Measurements from ENCODE around the gene SLX9. TPM values are rescaled to one million over a fixed set of nuclear protein-coding genes. Genes with fewer than 3 reads are reported as not detected.

SLX9 gene
- total and polyA plus RNA-seq, 9 donors: 5.6 to 24.1 (median 16.6) TPM

DNA sequence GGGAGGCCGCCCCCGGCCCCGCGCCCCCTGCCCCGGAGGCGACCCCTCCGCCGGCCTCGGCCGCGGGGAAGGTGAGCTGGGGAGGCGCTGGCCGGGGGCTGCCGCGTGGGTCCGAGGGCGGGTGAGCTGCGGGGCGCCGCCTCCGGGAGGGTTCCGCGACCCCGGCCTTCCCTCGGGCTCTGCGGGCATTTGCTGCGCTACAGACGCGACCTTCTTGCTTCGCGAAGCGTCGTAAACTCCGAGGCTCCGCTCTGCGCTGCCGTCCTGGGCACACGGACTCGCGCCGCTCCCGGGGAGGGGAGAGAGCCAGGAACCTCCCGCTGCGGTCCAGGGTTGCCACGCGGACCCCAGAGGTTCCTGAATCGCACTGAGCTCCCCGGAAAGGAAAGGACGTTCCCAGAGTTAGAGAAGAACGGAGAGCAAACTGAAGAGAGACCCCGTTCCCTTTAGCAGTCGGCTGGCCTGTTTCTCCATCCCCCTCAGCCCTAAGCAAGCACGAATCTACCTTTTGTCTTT is 345 bp downstream of the SLX9 start:
- intact Hi-C loops (cut with DNase I): loop anchor here in 2 of 4 donors (5.0 to 10.0 kb wide), 3 partner anchors 68 to 505 kb away; partner anchors contain the start of gene PTTG1IP (in 1 of the 2)
- WGBS, 3 donors: 1% methylated on average over 26 to 53 of the region's 53 CpGs
- DNase-seq: no peak
- peak overlapping the region in 1 of 2 donors; percentile 6 for H3K27ac ChIP-seq
- H3K27me3 ChIP-seq: no peaks in the 10 kb centered on the region
- no peaks in the 10 kb centered on the region for H3K36me3 ChIP-seq
- H3K4me3 ChIP-seq: peak overlapping the region; percentile 82
- no peaks in the 10 kb centered on the region for H3K9me3 ChIP-seq
- peaks cover 7% of the 10 kb centered on the region for H3K4me1 ChIP-seq (ENCODE audit: insufficient read depth)
- TF ChIP-seq CTCF (IDR thresholded peaks at IDR 0.05) (no peak), EP300 (IDR thresholded peaks at IDR 0.05) (no peak), POLR2A (IDR thresholded peaks at IDR 0.05) (no peak)

DNA sequence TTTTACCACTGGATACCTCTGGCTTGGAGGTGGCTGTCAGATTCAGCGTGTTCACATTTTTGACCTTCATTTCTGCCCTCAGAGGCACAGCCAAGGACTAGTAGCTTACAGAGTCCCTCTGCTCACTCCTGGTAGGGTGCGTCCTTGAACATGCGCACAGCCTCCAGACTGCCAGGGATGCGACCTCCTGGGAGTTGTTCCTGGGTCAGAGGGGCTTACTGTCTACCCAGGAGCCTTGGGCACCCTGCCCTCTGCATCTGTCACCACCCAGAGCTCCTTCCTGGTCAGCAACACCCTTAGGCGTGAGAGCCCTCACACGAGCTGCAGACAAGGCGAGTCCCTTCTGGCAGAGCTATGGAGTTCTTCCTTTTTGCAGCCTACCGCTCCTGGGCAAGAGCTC is 1.7 kb downstream of the SLX9 start:
- Histone ChIP-seq H3K27me3 (no peaks in the 10 kb centered on the region), H3K4me3 (no peak overlapping the region), H3K27ac (no peak overlapping the region), H3K4me1 (ENCODE audit: insufficient read depth) (peaks cover 7% of the 10 kb centered on the region), H3K36me3 (no peaks in the 10 kb centered on the region), H3K9me3 (no peaks in the 10 kb centered on the region)
- WGBS, 3 donors: 81 to 89% (median 82%) methylated on average over 8 of the region's 8 CpGs
- peak in 1 of 5 donors; percentile 28 for DNase-seq
- intact Hi-C loops (cut with DNase I): loop anchor here in 2 of 4 donors (5.0 to 10.0 kb wide), 3 partner anchors 69 to 503 kb away; partner anchors contain the start of gene PTTG1IP (in 1 of the 2)
- TF ChIP-seq CTCF (IDR thresholded peaks at IDR 0.05) (no peak), EP300 (IDR thresholded peaks at IDR 0.05) (no peak), POLR2A (IDR thresholded peaks at IDR 0.05) (no peak)

- Histone ChIP-seq H3K27me3 (no peaks in the 10 kb centered on the region), H3K27ac (no peak overlapping the region), H3K4me1 (ENCODE audit: insufficient read depth) (peaks cover 7% of the 10 kb centered on the region), H3K9me3 (no peaks in the 10 kb centered on the region), H3K4me3 (no peak overlapping the region), H3K36me3 (no peaks in the 10 kb centered on the region)
- DNase-seq: no peak
- 85 to 91% (median 88%) methylated on average over 2 of the region's 2 CpGs for WGBS, 3 donors
- no peak for TF ChIP-seq POLR2A (IDR thresholded peaks at IDR 0.05)
- TF ChIP-seq CTCF (IDR thresholded peaks at IDR 0.05): no peak
- TF ChIP-seq EP300 (IDR thresholded peaks at IDR 0.05): no peak
- intact Hi-C loops (cut with DNase I): loop anchor here in 2 of 4 donors (5.0 to 10.0 kb wide), 3 partner anchors 70 to 502 kb away; partner anchors contain the start of gene PTTG1IP (in 1 of the 2)
These were observed 2.7 kb downstream of the SLX9 start for GRCh38 chr21:44942566-44942965.

DNA sequence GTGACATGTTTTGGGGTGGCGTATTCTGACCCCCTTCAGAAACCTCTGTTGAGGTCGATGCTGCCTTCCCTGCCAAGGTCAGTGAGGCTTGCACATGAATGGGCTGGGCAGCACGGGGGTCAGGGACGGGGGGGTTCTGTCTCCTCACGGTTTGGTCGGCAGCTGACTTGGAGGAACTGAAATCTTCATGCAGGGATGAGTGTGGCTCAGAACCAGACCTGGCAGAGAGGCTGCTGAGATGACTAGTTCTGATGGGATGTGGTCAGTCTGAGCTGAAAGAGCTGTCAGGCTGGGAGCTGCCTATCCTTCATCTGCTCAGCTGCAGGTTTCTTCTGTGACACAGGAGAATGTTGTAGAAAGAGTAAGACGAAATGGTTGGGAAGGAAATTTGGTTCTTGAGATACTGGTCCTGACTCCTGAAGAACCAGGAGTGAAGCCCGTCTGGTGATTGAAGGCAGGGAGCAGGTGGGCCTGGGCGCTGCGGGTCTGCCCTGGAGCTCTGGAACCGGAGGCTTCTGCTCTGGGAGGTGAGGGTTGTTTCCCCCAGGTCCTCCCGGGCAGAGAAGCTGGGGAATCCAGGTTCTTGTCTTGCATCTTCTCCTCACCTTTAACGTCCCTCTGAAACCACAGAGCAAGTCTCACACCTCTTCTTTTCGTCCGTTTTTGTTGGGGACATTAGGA is 3.3 kb downstream of the SLX9 start:
- Histone ChIP-seq H3K4me1 (ENCODE audit: insufficient read depth) (peaks cover 7% of the 10 kb centered on the region), H3K27ac (no peak overlapping the region), H3K9me3 (no peaks in the 10 kb centered on the region), H3K4me3 (no peak overlapping the region), H3K27me3 (no peaks in the 10 kb centered on the region), H3K36me3 (no peaks in the 10 kb centered on the region)
- intact Hi-C loops (cut with DNase I): loop anchor here in 2 of 4 donors (5.0 to 10.0 kb wide), 3 partner anchors 71 to 502 kb away; partner anchors contain the start of gene PTTG1IP (in 1 of the 2)
- 80 to 83% (median 81%) methylated on average over 15 of the region's 15 CpGs for WGBS, 3 donors
- no peak for TF ChIP-seq EP300 (IDR thresholded peaks at IDR 0.05)
- TF ChIP-seq CTCF (IDR thresholded peaks at IDR 0.05): no peak
- TF ChIP-seq POLR2A (IDR thresholded peaks at IDR 0.05): no peak
- no peak for DNase-seq
